HG02840 (cell line): ENCODE data around the gene FEZ2.
A peak's percentile ranks its signal among the peaks of the same experiment; 100 is the strongest.
"Not testable (repeated sequence)": the region's sequence is repeated elsewhere in the genome, so short reads cannot be mapped to it uniquely, and the experiment has no call there.

Experiments
- ATAC-seq: cut with Tn5 transposase; IDR thresholded peaks from one replicate; pipeline ENCODE4 v1.9.1; 2021; ENCODE audit warnings: mild to moderate bottlenecking, moderate library complexity, moderate number of reproducible peaks; ENCODE audit not compliant: unreplicated experiment, low FRiP score

FEZ2 gene

GRCh38 chr2:36597532-36598377 lies at the start of gene FEZ2:
TSS of gene FEZ2 (minus strand) at chr2:36598168. CDS start at chr2:36598142, 26 bp downstream.
- peak; percentile 99 for ATAC-seq

- ATAC-seq, result no peak
Observed at GRCh38 chr2:36634981-36635597, 37.1 kb upstream of the FEZ2 start.

- ATAC-seq, result no peak
Observed at GRCh38 chr2:36633470-36634092, 35.6 kb upstream of the FEZ2 start.

- ATAC-seq, result no peak
Observed at GRCh38 chr2:36626756-36627155, 28.8 kb upstream of the FEZ2 start.

GRCh38 chr2:36626071-36626470 lies 28.1 kb upstream of the FEZ2 start:
- ATAC-seq, result no peak

GRCh38 chr2:36625304-36625703 lies 27.3 kb upstream of the FEZ2 start:
- no peak for ATAC-seq

- no peak for ATAC-seq
Observed at GRCh38 chr2:36620321-36620720, 22.4 kb upstream of the FEZ2 start.

- peak; percentile 93 for ATAC-seq
Observed at GRCh38 chr2:36618381-36618780, 20.4 kb upstream of the FEZ2 start.

- no peak for ATAC-seq
Observed at GRCh38 chr2:36616947-36617346, 19.0 kb upstream of the FEZ2 start.

GRCh38 chr2:36615222-36615621 lies 17.3 kb upstream of the FEZ2 start:
- no peak for ATAC-seq

GRCh38 chr2:36613801-36614200 lies 15.8 kb upstream of the FEZ2 start:
- ATAC-seq, result no peak

GRCh38 chr2:36611316-36611990 lies 13.5 kb upstream of the FEZ2 start:
- no peak for ATAC-seq

GRCh38 chr2:36609507-36609906 lies 11.5 kb upstream of the FEZ2 start:
- ATAC-seq, result no peak

GRCh38 chr2:36607947-36608346 lies 10.0 kb upstream of the FEZ2 start:
- ATAC-seq, result no peak

- ATAC-seq, result no peak
Observed at GRCh38 chr2:36606925-36607324, 9.0 kb upstream of the FEZ2 start.

- no peak for ATAC-seq
Observed at GRCh38 chr2:36605273-36605672, 7.3 kb upstream of the FEZ2 start.

- not testable (repeated sequence) for ATAC-seq
Observed at GRCh38 chr2:36603629-36604028, 5.7 kb upstream of the FEZ2 start.

- ATAC-seq, result no peak
Observed at GRCh38 chr2:36597003-36597531, 901 bp downstream of the FEZ2 start.

- ATAC-seq, result no peak
Observed at GRCh38 chr2:36596397-36596796, 1.6 kb downstream of the FEZ2 start.

- no peak for ATAC-seq
Observed at GRCh38 chr2:36594849-36595248, 3.1 kb downstream of the FEZ2 start.

GRCh38 chr2:36589230-36589630 lies 8.7 kb downstream of the FEZ2 start:
- no peak for ATAC-seq
